K562 (cell line): ENCODE data around the gene SMOC2. TPM values are rescaled to one million over a fixed set of nuclear protein-coding genes. Genes with fewer than 3 reads are reported as not detected.

Experiments used
- ATAC-seq: fragments of 200-7000 bp; cut with Tn5 transposase; 3 replicates; pipeline ENCODE4 v1.9.1; 2020; ENCODE audit warnings: moderate library complexity
- BruUV-seq: library from RNA; stranded (reverse); fragments of 400-500 nt; replicated peaks from 2 replicates; lab custom pipeline; 2021; lab: Mats Ljungman, UMichigan
- CTCF ChIA-PET: fragments of 300-600 bp; formaldehyde crosslinking; extraction: SDS; loops from one replicate; lab custom pipeline; 2021; ENCODE audit warnings: low intra/inter-chr PET ratio; lab: Yijun Ruan, JAX
- POLR2A ChIA-PET: fragments of 300-600, 350-650 bp; sonication (Branson Sonifier 250); formaldehyde crosslinking; extraction: SDS; loops from one replicate; lab custom pipeline; 2021; ENCODE audit warnings: antibody characterized with exemption, inconsistent platforms; lab: Yijun Ruan, JAX
- DNase-seq, 4 experiments: peaks; one replicate each; pipeline versions ENCODE4 v3.0.0 to v3.0.0-alpha.2; 2011 to 2018; ENCODE audit warnings: low spot score in 3 of 4, mixed read lengths in 3 of 4; ENCODE audit errors: extremely low read depth in 1 of 4
- FAIRE-seq: peaks from 2 replicates; lab custom pipeline; 2011; peaks lifted over from hg19 to GRCh38; lab: Jason Lieb, UNC
- H2AFZ ChIP-seq: 2 replicates; pipeline ENCODE4 v1.6.0; 2011; ENCODE audit warnings: low read depth, low read length, control low read depth, inconsistent platforms
- H3K27ac ChIP-seq: fragments of 200-600 bp; 3 replicates; pipeline ENCODE4 v1.8.0; 2011; ENCODE audit warnings: low read depth, mild to moderate bottlenecking, control low read depth, inconsistent platforms, low read length, moderate library complexity, mixed read lengths; ENCODE audit errors: extremely low read depth
- H3K27me3 ChIP-seq, 2 experiments: fragments of 300-600 bp in 1 of 2; 2 replicates in 1 of 2; 3 replicates in 1 of 2; pipeline versions ENCODE4 v1.6.0 to v1.8.0; 2011; ENCODE audit warnings: inconsistent platforms in 2 of 2, low read length in 2 of 2, mild to moderate bottlenecking in 1 of 2, mixed read lengths in 1 of 2, moderate library complexity in 1 of 2; ENCODE audit not compliant: control insufficient read depth in 2 of 2, insufficient read depth in 2 of 2
- H3K36me3 ChIP-seq: fragments of 300-600 bp; 3 replicates; pipeline ENCODE4 v1.8.0; 2011; ENCODE audit warnings: mild to moderate bottlenecking, low read length, inconsistent platforms; ENCODE audit not compliant: control insufficient read depth, insufficient read depth
- H3K4me1 ChIP-seq, 2 experiments: fragments of 200-600 bp in 1 of 2; replicated peaks in 1 of 2; 2 replicates in 1 of 2; 3 replicates in 1 of 2; pipeline versions ENCODE4 v1.5.1 to v1.8.0; 2011; ENCODE audit warnings: inconsistent platforms in 2 of 2, low read length in 2 of 2, mild to moderate bottlenecking in 1 of 2, mixed read lengths in 1 of 2, moderate library complexity in 1 of 2; ENCODE audit not compliant: control insufficient read depth in 2 of 2, insufficient read depth in 2 of 2
- H3K4me2 ChIP-seq: 2 replicates; pipeline ENCODE4 v1.6.1; 2011; ENCODE audit warnings: low read length, control low read depth, inconsistent platforms, mixed read lengths; ENCODE audit not compliant: insufficient read depth
- H3K4me3 ChIP-seq: fragments of 200-600 bp; sonication (generic), shearing (Covaris generic); 2 replicates; pipeline ENCODE4 v1.5.1; 2016; ENCODE audit warnings: control low read depth, inconsistent platforms
- H3K79me2 ChIP-seq: fragments of 200-600 bp; 3 replicates; pipeline ENCODE4 v1.8.0; 2011; ENCODE audit warnings: low read length, inconsistent platforms; ENCODE audit not compliant: control insufficient read depth, insufficient read depth
- H3K9ac ChIP-seq, 2 experiments: 2 replicates each; pipeline versions ENCODE4 v1.6.0 to v1.6.1; 2011; ENCODE audit warnings: low read depth in 2 of 2, low read length in 2 of 2, control low read depth in 1 of 2, inconsistent platforms in 1 of 2, mild to moderate bottlenecking in 1 of 2, mixed read lengths in 1 of 2; ENCODE audit not compliant: insufficient read depth in 1 of 2
- H3K9me1 ChIP-seq: one replicate; pipeline ENCODE4 v1.6.0; 2011; ENCODE audit warnings: inconsistent platforms, mild to moderate bottlenecking, low read length, moderate library complexity; ENCODE audit not compliant: control insufficient read depth, insufficient read depth
- H3K9me3 ChIP-seq: replicated peaks from 2 replicates; pipeline ENCODE4 v1.5.1; 2011; ENCODE audit warnings: low read depth, low read length, inconsistent platforms; ENCODE audit not compliant: control insufficient read depth, insufficient read depth
- H4K20me1 ChIP-seq: replicated peaks from 2 replicates; pipeline ENCODE4 v1.6.1; 2011; ENCODE audit warnings: low read length, inconsistent platforms, mixed read lengths; ENCODE audit not compliant: control insufficient read depth, insufficient read depth
- CBX2 ChIP-seq: fragments of 200-600 bp; sonication (generic); IDR thresholded peaks from one replicate; pipeline ENCODE4 v1.6.1; 2012; ENCODE audit warnings: mild to moderate bottlenecking, low read length, inconsistent platforms; ENCODE audit not compliant: insufficient read depth, poor library complexity, severe bottlenecking
- CSDE1 ChIP-seq, 2 experiments: fragments of 450-650 bp; IDR thresholded peaks; 2 replicates each; pipeline ENCODE4 v1.6.1; 2016; ENCODE audit warnings: mild to moderate bottlenecking in 1 of 2
- ERF ChIP-seq: fragments of 450-650 bp; formaldehyde crosslinking; IDR thresholded peaks from 2 replicates; pipeline ENCODE4 v1.4.0; 2020; ENCODE audit warnings: mild to moderate bottlenecking, mixed read lengths
- L3MBTL2 ChIP-seq: fragments of 450-650 bp; IDR thresholded peaks from 2 replicates; pipeline ENCODE4 v1.6.1; 2016; ENCODE audit warnings: mild to moderate bottlenecking, moderate library complexity
- PHF20 ChIP-seq: fragments of 450-650 bp; IDR thresholded peaks from 2 replicates; pipeline ENCODE4 v1.6.1; 2018; ENCODE audit not compliant: partially characterized antibody
- RFX1 ChIP-seq: fragments of 450-650 bp; IDR thresholded peaks from 2 replicates; pipeline ENCODE4 v1.6.1; 2016; ENCODE audit warnings: mild to moderate bottlenecking, moderate library complexity
- SIN3A ChIP-seq, 2 experiments: fragments of 150-350 bp in 1 of 2; IDR thresholded peaks; 2 replicates each; pipeline ENCODE4 v1.6.1; 2011 to 2016; ENCODE audit warnings: borderline replicate concordance in 2 of 2, low read depth in 2 of 2, low read length in 2 of 2, mild to moderate bottlenecking in 2 of 2, moderate library complexity in 2 of 2; ENCODE audit not compliant: control insufficient read depth in 1 of 2
- SMC3 ChIP-seq: conservative IDR thresholded peaks from 2 replicates; pipeline ENCODE4 v1.6.1; 2011; ENCODE audit warnings: low read depth, low read length, improper control_type of control experiment; ENCODE audit not compliant: insufficient read depth
- SRF ChIP-seq, 2 experiments: fragments of 250-450, 450-650 bp in 1 of 2; sonication (Bioruptor Pico) in 1 of 2; sonication (generic) in 1 of 2; formaldehyde crosslinking; IDR thresholded peaks; 2 replicates each; pipeline versions ENCODE4 v1.5.0 to v1.5.1; 2020 to 2022; ENCODE audit warnings: mild to moderate bottlenecking in 1 of 2, missing genetic modification reagents in 1 of 2
- TCF15 ChIP-seq: fragments of 250-450 bp; sonication (Bioruptor Pico); IDR thresholded peaks from 2 replicates; pipeline ENCODE4 v1.8.0; 2022; ENCODE audit warnings: moderate library complexity, mild to moderate bottlenecking, inconsistent platforms
- ZBTB7A ChIP-seq: IDR thresholded peaks from 2 replicates; pipeline ENCODE4 v1.6.1; 2011; ENCODE audit warnings: low read depth, mild to moderate bottlenecking, low read length, moderate library complexity, borderline replicate concordance; ENCODE audit not compliant: control insufficient read depth
- ZNF124 ChIP-seq: sonication (generic); formaldehyde crosslinking; IDR thresholded peaks from 2 replicates; pipeline ENCODE4 v1.8.1; 2022; ENCODE audit warnings: missing genetic modification reagents
- ZNF57 ChIP-seq: fragments of 450-650 bp; formaldehyde crosslinking; IDR thresholded peaks from 2 replicates; pipeline ENCODE4 v1.4.0; 2020; ENCODE audit warnings: mild to moderate bottlenecking, moderate library complexity
- WGBS: fragments of 100-300 bp; shearing (Covaris generic); methylation state at CpG from one replicate; pipeline ENCODE4 v1.1.6; 2016; ENCODE audit warnings: low coverage, mixed read lengths; ENCODE audit not compliant: insufficient coverage; ENCODE audit errors: missing lambda C conversion rate; 5-methylcytosine and 5-hydroxymethylcytosine counted together
- in situ Hi-C: fragments of 300-500 bp; cut with MboI; formaldehyde crosslinking; loops from 4 replicates; pipeline ENCODE4 v1.15.0; 2018; ENCODE audit warnings: inconsistent platforms, mixed read lengths
- intact Hi-C: fragments of 100-400 bp; cut with micrococcal nuclease; formaldehyde crosslinking; loops from 2 replicates; pipeline ENCODE4 v1.14.2; 2022
- polyA plus RNA-seq, 8 experiments: library from polyadenylated mRNA; depleted of rRNA in 4 of 8; stranded (reverse) in 5 of 8; unstranded in 3 of 8; fragments of >200 nt; fragmentation: Nextera tagmentation in 2 of 8; fragmentation: Illumina TruSeq in 1 of 8; extraction: Ambion mirVana in 2 of 8; extraction: Trizol in 1 of 8; gene quantifications; 2 replicates each; pipeline versions ENCODE4 v1.2.1 to v1.2.3, GENCODE V29; 2011 to 2014; ENCODE audit warnings: inconsistent platforms in 1 of 8, missing spikeins in 1 of 8
- total RNA-seq, 7 experiments: library from RNA; depleted of rRNA in 6 of 7; stranded (reverse); fragments of >200 nt in 6 of 7; fragmentation: Illumina TruSeq in 2 of 7; extraction: Trizol in 2 of 7; gene quantifications; 2 replicates each; pipeline versions ENCODE4 v1.2.1 to v1.2.3, GENCODE V29; 2011 to 2021; ENCODE audit warnings: low replicate concordance in 1 of 7
- TF ChIP-seq, protein P1 (sequence below): fragments of 450-650 bp; IDR thresholded peaks from 2 replicates; pipeline ENCODE4 v1.6.1; 2016; ENCODE audit warnings: mild to moderate bottlenecking

SMOC2 gene
- total and polyA plus RNA-seq, 9 of the 15 experiments (the other 6 are each of a cell fraction or from before 2014, with no cell fraction given), result 0.45 to 2.3 (median 1.1) TPM

GRCh38 chr6:168397012-168397411 is 44.0 kb upstream of the SMOC2 start:
- H3K27ac ChIP-seq, result no peak overlapping the region
- DNase-seq (no peak), FAIRE-seq (no peak), ATAC-seq (no peak)
- TF ChIP-seq ZNF124 (no peak), SIN3A (IDR thresholded peaks at IDR 0.05; ENCODE audit: borderline replicate concordance in 2 of 2, control insufficient read depth in 1 of 2, low read depth in 2 of 2, low read length in 2 of 2) (no peak), RFX1 (peak; percentile 26; the same call in 1 of the 2 replicates), CBX2 (no peak)
- no peak overlapping the region for H2AFZ ChIP-seq
- peaks cover 19 to 41% of the 10 kb centered on the region in 2 experiments; a peak in 4 of 5 replicates for H3K27me3 ChIP-seq
- in situ Hi-C loops (no loop called here), intact Hi-C loops (no loop called here)
- H3K9me1 ChIP-seq, result no peaks in the 10 kb centered on the region
- 1% methylated on average over 10 of the region's 10 CpGs for WGBS
- no peak overlapping the region for H3K4me2 ChIP-seq
- H3K4me1 ChIP-seq, result no peaks in the 10 kb centered on the region
- 0 out of 2 replicates have a peak, but pooled peaks cover 3% of the 10 kb centered on the region for H4K20me1 ChIP-seq
- ChIA-PET CTCF (no interaction called here), POLR2A (interaction anchor here (1.0 kb wide), 1 partner anchor 61 kb away, joined by 3 read pairs; no protein-coding TSS in a partner anchor)
- no peaks in the 10 kb centered on the region for H3K36me3 ChIP-seq
- H3K9ac ChIP-seq, result no peak overlapping the region
- BruUV-seq, result no TSS peak
- no peaks in the 10 kb centered on the region for H3K9me3 ChIP-seq
- H3K4me3 ChIP-seq, result no peak overlapping the region
- no peaks in the 10 kb centered on the region for H3K79me2 ChIP-seq

- H3K9me1 ChIP-seq, result no peaks in the 10 kb centered on the region
- H3K36me3 ChIP-seq, result no peaks in the 10 kb centered on the region
- H3K4me1 ChIP-seq, result no peaks in the 10 kb centered on the region
- POLR2A ChIA-PET, result no interaction called here
- H3K4me3 ChIP-seq, result no peak overlapping the region
- no TSS peak for BruUV-seq
- no peak overlapping the region for H2AFZ ChIP-seq
- CTCF ChIA-PET, result no interaction called here
- FAIRE-seq, result no peak
- H3K4me2 ChIP-seq, result no peak overlapping the region
- DNase-seq, result no peak
- H3K9ac ChIP-seq, result no peak overlapping the region
- H3K27me3 ChIP-seq, result peaks cover 18 to 22% of the 10 kb centered on the region in 2 experiments; a peak in 4 of 5 replicates
- no peaks in the 10 kb centered on the region for H3K9me3 ChIP-seq
- in situ Hi-C loops, result no loop called here
- H4K20me1 ChIP-seq, result 0 out of 2 replicates have a peak, but pooled peaks cover 3% of the 10 kb centered on the region
- no peaks in the 10 kb centered on the region for H3K79me2 ChIP-seq
- intact Hi-C loops, result no loop called here
- no peak for ATAC-seq
- 0% methylated on average over 2 of the region's 2 CpGs for WGBS
- no peak overlapping the region for H3K27ac ChIP-seq
- TF ChIP-seq ZNF57 (CRISPR knock-in tag) (no peak), TCF15 (CRISPR knock-in tag) (no peak), CSDE1 (IDR thresholded peaks at IDR 0.05) (no peak), SMC3 (no peak), ZBTB7A (no peak), L3MBTL2 (no peak), SRF (CRISPR knock-in tag; IDR thresholded peaks at IDR 0.05) (no peak), ERF (no peak), PHF20 (no peak)
- TF ChIP-seq, protein P1, sequence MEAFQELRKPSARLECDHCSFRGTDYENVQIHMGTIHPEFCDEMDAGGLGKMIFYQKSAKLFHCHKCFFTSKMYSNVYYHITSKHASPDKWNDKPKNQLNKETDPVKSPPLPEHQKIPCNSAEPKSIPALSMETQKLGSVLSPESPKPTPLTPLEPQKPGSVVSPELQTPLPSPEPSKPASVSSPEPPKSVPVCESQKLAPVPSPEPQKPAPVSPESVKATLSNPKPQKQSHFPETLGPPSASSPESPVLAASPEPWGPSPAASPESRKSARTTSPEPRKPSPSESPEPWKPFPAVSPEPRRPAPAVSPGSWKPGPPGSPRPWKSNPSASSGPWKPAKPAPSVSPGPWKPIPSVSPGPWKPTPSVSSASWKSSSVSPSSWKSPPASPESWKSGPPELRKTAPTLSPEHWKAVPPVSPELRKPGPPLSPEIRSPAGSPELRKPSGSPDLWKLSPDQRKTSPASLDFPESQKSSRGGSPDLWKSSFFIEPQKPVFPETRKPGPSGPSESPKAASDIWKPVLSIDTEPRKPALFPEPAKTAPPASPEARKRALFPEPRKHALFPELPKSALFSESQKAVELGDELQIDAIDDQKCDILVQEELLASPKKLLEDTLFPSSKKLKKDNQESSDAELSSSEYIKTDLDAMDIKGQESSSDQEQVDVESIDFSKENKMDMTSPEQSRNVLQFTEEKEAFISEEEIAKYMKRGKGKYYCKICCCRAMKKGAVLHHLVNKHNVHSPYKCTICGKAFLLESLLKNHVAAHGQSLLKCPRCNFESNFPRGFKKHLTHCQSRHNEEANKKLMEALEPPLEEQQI, result no peak
Measured at GRCh38 chr6:168400037-168400436, 40.9 kb upstream of the SMOC2 start.
